ENCODE data around the gene PPM1H.

- TF ChIP-seq, protein P1, sequence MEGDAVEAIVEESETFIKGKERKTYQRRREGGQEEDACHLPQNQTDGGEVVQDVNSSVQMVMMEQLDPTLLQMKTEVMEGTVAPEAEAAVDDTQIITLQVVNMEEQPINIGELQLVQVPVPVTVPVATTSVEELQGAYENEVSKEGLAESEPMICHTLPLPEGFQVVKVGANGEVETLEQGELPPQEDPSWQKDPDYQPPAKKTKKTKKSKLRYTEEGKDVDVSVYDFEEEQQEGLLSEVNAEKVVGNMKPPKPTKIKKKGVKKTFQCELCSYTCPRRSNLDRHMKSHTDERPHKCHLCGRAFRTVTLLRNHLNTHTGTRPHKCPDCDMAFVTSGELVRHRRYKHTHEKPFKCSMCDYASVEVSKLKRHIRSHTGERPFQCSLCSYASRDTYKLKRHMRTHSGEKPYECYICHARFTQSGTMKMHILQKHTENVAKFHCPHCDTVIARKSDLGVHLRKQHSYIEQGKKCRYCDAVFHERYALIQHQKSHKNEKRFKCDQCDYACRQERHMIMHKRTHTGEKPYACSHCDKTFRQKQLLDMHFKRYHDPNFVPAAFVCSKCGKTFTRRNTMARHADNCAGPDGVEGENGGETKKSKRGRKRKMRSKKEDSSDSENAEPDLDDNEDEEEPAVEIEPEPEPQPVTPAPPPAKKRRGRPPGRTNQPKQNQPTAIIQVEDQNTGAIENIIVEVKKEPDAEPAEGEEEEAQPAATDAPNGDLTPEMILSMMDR (IDR thresholded peaks at IDR 0.05) = peak in 3 of 6 experiments; percentile 22 to 30 (median 22)
- TF ChIP-seq POLR2A (IDR thresholded peaks at IDR 0.05) = no peak
Observed at GRCh38 chr12:62631471-62632410, 303.2 kb downstream of the PPM1H start.
